ENCODE measurements around the gene CHMP4B.
"Not testable (repeated sequence)": the region's sequence is repeated elsewhere in the genome, so short reads cannot be mapped to it uniquely, and the experiment has no call there.

CHMP4B gene

GRCh38 chr20:33789109-33789857 lies 21.9 kb upstream of the CHMP4B start:
- no peak for DNase-seq (ENCODE audit: low read depth in 2 of 2, low spot score in 1 of 2)

- no peak for DNase-seq (ENCODE audit: low read depth in 2 of 2, low spot score in 1 of 2)
Measured at GRCh38 chr20:33789858-33790182, 21.3 kb upstream of the CHMP4B start.

- no peak for DNase-seq (ENCODE audit: low read depth in 2 of 2, low spot score in 1 of 2)
Measured at GRCh38 chr20:33790566-33790965, 20.6 kb upstream of the CHMP4B start.

GRCh38 chr20:33791021-33791420 lies 20.1 kb upstream of the CHMP4B start:
- DNase-seq (ENCODE audit: low read depth in 2 of 2, low spot score in 1 of 2), result no peak

- no peak for DNase-seq (ENCODE audit: low read depth in 2 of 2, low spot score in 1 of 2)
Measured at GRCh38 chr20:33791540-33791939, 19.6 kb upstream of the CHMP4B start.

- peak; percentile 8 to 16 for DNase-seq (ENCODE audit: low read depth in 2 of 2, low spot score in 1 of 2)
Measured at GRCh38 chr20:33791959-33792597, 19.1 kb upstream of the CHMP4B start.

- not testable (repeated sequence) for DNase-seq (ENCODE audit: low read depth in 2 of 2, low spot score in 1 of 2)
Measured at GRCh38 chr20:33792598-33792989, 18.6 kb upstream of the CHMP4B start.

GRCh38 chr20:33793011-33793931 lies 17.9 kb upstream of the CHMP4B start:
- no peak for DNase-seq (ENCODE audit: low read depth in 2 of 2, low spot score in 1 of 2)

- no peak for DNase-seq (ENCODE audit: low read depth in 2 of 2, low spot score in 1 of 2)
Measured at GRCh38 chr20:33796263-33796906, 14.8 kb upstream of the CHMP4B start.

- DNase-seq (ENCODE audit: low read depth in 2 of 2, low spot score in 1 of 2), result no peak
Measured at GRCh38 chr20:33796907-33797544, 14.1 kb upstream of the CHMP4B start.

- no peak for DNase-seq (ENCODE audit: low read depth in 2 of 2, low spot score in 1 of 2)
Measured at GRCh38 chr20:33798444-33798843, 12.7 kb upstream of the CHMP4B start.

- no peak for DNase-seq (ENCODE audit: low read depth in 2 of 2, low spot score in 1 of 2)
Measured at GRCh38 chr20:33803921-33804337, 7.2 kb upstream of the CHMP4B start.

GRCh38 chr20:33808388-33808787 lies 2.8 kb upstream of the CHMP4B start:
- no peak for DNase-seq (ENCODE audit: low read depth in 2 of 2, low spot score in 1 of 2)

- no peak for DNase-seq (ENCODE audit: low read depth in 2 of 2, low spot score in 1 of 2)
Measured at GRCh38 chr20:33810259-33810658, 889 bp upstream of the CHMP4B start.

GRCh38 chr20:33811776-33812151 lies 616 bp downstream of the CHMP4B start:
- DNase-seq (ENCODE audit: low read depth in 2 of 2, low spot score in 1 of 2), result peak; percentile 1 to 7

GRCh38 chr20:33812152-33812849 lies 1.2 kb downstream of the CHMP4B start:
- DNase-seq (ENCODE audit: low read depth in 2 of 2, low spot score in 1 of 2), result peak in 1 of 2 donors; percentile 8

GRCh38 chr20:33812908-33813462 lies 1.8 kb downstream of the CHMP4B start:
- no peak for DNase-seq (ENCODE audit: low read depth in 2 of 2, low spot score in 1 of 2)

- DNase-seq (ENCODE audit: low read depth in 2 of 2, low spot score in 1 of 2), result no peak
Measured at GRCh38 chr20:33814238-33814712, 3.1 kb downstream of the CHMP4B start.

GRCh38 chr20:33815671-33816070 lies 4.5 kb downstream of the CHMP4B start:
- DNase-seq (ENCODE audit: low read depth in 2 of 2, low spot score in 1 of 2), result no peak

GRCh38 chr20:33816191-33816590 lies 5.0 kb downstream of the CHMP4B start:
- DNase-seq (ENCODE audit: low read depth in 2 of 2, low spot score in 1 of 2), result no peak
